Measurements from ENCODE around the gene STAB2. TPM values are rescaled to one million over a fixed set of nuclear protein-coding genes. Genes with fewer than 3 reads are reported as not detected.

Gene STAB2
- total and polyA plus RNA-seq, 4 donors: 3.4 to 42.6 (median 16.6) TPM

- 77% methylated on average over 2 of the region's 2 CpGs for WGBS
- no peak for DNase-seq (ENCODE audit: low spot score)
- H3K9ac ChIP-seq (ENCODE audit: low read depth in 1 of 2, low read length in 2 of 2): no peak overlapping the region
- H3K36me3 ChIP-seq (ENCODE audit: control insufficient read depth in 4 of 4, insufficient read depth in 3 of 4, low read depth in 1 of 4, low read length in 3 of 4): no peaks in the 10 kb centered on the region
- no peak overlapping the region for H3K27ac ChIP-seq (ENCODE audit: low read depth in 1 of 2, low read length in 2 of 2)
- H3K9me3 ChIP-seq (ENCODE audit: control insufficient read depth in 4 of 4, low read length in 3 of 4): no peaks in the 10 kb centered on the region
- H3K27me3 ChIP-seq (ENCODE audit: control insufficient read depth in 4 of 4, insufficient read depth in 4 of 4, low read length in 3 of 4): no peaks in the 10 kb centered on the region
- H3K4me1 ChIP-seq (ENCODE audit: control insufficient read depth in 4 of 4, insufficient read depth in 4 of 4, low read length in 3 of 4): no peaks in the 10 kb centered on the region
- TF ChIP-seq, protein P1, sequence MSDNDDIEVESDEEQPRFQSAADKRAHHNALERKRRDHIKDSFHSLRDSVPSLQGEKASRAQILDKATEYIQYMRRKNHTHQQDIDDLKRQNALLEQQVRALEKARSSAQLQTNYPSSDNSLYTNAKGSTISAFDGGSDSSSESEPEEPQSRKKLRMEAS (IDR thresholded peaks at IDR 0.05): no peak
- TF ChIP-seq NR2F2 (IDR thresholded peaks at IDR 0.05): no peak
- TF ChIP-seq SP1 (IDR thresholded peaks at IDR 0.05): no peak
- no peak for TF ChIP-seq HNF4A (conservative IDR thresholded peaks at IDR 0.05)
- TF ChIP-seq FOXA1 (IDR thresholded peaks at IDR 0.05): no peak
- no peak for TF ChIP-seq YY1 (IDR thresholded peaks at IDR 0.05)
- TF ChIP-seq EGR1 (IDR thresholded peaks at IDR 0.05; ENCODE audit: low read depth in 2 of 2): no peak
- no peak for TF ChIP-seq FOXA2 (IDR thresholded peaks at IDR 0.05)
- no peak for TF ChIP-seq JUND (IDR thresholded peaks at IDR 0.05)
- TF ChIP-seq HNF4G (IDR thresholded peaks at IDR 0.05): no peak
- TF ChIP-seq, protein P2, sequence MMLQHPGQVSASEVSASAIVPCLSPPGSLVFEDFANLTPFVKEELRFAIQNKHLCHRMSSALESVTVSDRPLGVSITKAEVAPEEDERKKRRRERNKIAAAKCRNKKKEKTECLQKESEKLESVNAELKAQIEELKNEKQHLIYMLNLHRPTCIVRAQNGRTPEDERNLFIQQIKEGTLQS (IDR thresholded peaks at IDR 0.05): no peak
- TF ChIP-seq CTCF (IDR thresholded peaks at IDR 0.05; ENCODE audit: low read depth, low read length, missing input control): no peak
- no peak for TF ChIP-seq TAF1 (conservative IDR thresholded peaks at IDR 0.05)
- no peak for TF ChIP-seq GABPA (IDR thresholded peaks at IDR 0.05 in 1 of 2, conservative IDR thresholded peaks at IDR 0.05 in 1 of 2)
- no peak for TF ChIP-seq RAD21 (IDR thresholded peaks at IDR 0.05)
- TF ChIP-seq REST (IDR thresholded peaks at IDR 0.05): no peak
- no peak for TF ChIP-seq RXRA (IDR thresholded peaks at IDR 0.05)
- TF ChIP-seq ZBTB33 (IDR thresholded peaks at IDR 0.05): no peak
- no peak overlapping the region for H3K4me3 ChIP-seq (ENCODE audit: low read depth in 1 of 3, low read length in 3 of 3)
Observed at GRCh38 chr12:103690426-103690825, 103.4 kb downstream of the STAB2 start.

Data from liver (tissue), 9 donors.